Measurements from ENCODE around the gene SAPCD2.
A peak's percentile ranks its signal among the peaks of the same experiment; 100 is the strongest.

Gene SAPCD2

DNA sequence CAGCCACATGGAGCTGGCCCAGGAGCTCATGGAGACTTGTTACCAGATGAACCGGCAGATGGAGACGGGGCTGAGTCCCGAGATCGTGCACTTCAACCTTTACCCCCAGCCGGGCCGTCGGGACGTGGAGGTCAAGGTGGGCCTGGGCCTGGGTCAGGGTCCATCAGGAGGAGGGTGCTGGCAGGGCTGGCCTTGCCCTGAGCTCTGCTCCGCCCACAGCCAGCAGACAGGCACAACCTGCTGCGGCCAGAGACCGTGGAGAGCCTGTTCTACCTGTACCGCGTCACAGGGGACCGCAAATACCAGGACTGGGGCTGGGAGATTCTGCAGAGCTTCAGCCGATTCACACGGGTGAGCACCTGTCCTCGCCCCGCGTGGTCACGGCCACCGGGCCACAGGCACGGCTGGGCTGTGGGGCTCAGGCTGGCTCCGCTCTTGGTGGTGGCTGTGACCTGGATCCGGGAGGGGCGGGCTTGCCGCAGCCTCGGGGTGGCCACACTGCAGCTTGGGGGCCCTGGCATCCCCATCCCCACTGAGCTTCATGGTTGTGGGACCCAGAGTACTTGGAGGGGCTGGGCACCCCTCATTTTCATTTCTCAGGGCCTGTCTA lies 37.1 kb upstream of the SAPCD2 start:
- no peak for DNase-seq

GRCh38 chr9:137106662-137107250 lies 36.4 kb upstream of the SAPCD2 start:
- DNase-seq: no peak

- no peak for DNase-seq
Measured at GRCh38 chr9:137105814-137106661, 35.7 kb upstream of the SAPCD2 start.

DNA sequence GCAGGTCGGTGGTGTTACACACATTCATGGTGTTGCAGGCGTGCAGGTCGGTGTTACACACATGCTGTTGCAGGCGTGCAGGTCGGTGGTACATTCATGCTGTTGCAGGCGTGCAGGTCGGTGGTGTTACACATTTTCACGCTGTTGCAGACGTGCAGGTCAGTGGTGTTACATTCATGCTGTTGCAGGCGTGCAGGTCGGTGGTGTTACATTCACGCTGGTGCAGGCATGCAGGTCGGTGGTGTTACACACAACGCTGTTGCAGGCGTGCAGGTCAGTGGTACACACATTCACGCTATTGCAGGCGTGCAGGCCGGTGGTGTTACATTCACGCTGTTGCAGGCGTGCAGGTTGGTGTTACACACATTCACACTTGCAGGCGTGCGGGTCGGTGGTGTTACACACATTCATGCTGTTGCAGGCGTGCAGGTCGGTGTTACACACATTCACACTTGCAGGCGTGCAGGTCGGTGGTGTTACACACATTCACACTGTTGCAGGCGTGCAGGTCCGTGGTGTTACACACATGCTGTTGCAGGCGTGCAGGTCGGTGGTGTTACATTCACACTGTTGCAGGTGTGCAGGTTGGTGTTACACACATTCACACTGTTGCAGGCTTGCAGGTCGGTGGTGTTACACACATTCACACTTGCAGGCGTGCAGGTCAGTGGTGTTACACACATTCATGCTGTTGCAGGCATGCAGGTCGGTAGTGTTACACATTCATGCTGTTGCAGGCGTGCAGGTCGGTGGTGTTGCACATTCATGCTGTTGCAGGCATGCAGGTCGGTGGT lies 33.0 kb upstream of the SAPCD2 start:
- no peak for DNase-seq

DNA sequence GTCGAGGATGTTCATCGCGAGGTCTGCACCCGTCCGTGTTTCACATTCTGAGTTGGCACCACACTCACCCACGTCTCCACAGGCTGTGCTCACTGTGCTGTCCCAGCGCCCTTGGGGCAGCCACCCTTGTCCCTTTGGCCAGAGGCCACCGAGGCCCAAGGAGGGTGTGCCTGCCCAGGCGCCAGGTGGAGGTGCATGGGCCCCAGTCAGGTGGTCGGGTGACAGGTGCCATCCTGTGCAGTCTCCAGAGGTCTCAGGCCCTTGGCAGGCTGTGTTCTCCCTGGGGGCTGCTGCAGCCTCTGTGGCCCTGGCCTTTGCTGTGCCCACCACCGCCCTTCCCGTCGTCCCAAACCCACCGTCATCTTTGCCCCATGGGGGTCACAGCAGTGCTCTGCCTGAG lies 28.9 kb upstream of the SAPCD2 start:
- DNase-seq: no peak

DNA sequence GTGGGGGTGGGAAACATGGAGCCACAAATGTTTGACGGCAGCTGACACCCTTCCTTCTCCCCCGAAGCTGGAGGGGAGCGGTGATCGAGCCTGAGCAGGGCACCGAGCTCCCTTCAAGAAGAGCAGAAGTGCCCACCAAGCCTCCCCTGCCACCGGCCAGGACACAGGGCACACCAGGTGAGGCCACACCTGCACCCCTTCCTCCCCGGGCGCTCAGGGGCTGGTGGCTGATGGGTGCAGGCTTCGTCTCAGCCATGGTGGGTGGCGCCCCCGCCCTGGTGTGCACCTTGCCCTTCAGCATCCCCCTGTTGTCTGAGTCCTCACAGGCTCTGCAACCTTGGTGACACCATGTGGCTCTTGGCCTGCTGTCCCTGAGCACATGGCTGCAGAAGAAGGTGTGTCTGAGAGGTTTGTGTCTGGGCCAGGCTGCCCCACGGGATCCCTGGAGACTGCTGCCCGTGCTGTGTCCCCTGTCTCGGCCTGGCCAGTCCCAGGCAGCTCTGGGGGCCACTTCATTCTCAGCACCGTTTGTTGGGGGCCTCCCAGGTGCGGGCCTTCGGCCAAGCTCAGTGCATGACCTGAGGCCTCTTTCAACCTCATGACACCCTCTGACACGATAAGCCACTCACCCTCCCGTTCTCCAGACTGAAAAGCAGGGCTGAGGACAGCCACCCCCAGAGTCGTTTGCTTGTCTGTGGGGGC lies 27.6 kb upstream of the SAPCD2 start:
- DNase-seq: no peak

GRCh38 chr9:137096785-137097546 lies 26.6 kb upstream of the SAPCD2 start:
- DNase-seq: no peak

GRCh38 chr9:137095664-137096517 lies 25.5 kb upstream of the SAPCD2 start:
- DNase-seq: peak; percentile 79 to 90 (median 86)

DNA sequence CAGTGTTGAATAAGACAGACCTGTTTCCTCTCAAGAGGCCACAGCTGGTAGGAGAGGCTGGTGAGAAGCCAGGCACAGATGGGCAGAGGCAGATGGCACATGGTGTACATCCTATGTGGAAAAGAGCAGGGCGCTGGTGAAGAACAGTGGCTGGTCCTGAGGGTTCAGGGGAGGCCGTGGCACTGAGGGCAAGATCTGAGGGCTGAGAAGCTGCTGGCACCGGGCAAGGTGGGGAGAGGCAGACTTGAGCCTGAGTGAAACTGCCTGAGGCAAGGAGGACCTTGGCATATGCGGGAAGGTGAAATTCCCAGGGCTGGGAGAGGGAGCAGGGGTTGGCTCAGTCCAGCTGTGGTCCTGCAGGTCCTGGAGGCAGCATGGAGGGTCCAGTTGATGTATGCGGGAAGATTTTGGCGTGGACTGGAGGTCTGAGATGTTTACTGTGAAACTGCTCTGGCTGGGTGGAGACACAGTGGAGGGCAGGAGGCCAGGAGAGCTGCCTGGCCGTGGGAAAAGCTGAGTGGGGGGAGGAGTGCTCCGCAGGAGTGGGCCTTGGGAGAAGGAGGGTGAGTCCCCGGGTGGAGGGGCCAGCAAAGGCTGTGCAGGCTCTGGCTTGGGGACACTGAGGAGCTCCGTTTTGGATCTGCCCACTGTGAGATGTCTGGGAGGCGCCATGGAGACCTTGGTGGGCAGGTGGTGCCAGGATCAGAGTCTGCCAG lies 19.0 kb upstream of the SAPCD2 start:
- DNase-seq: no peak

- DNase-seq: no peak
Measured at GRCh38 chr9:137088121-137088520, 17.8 kb upstream of the SAPCD2 start.

DNA sequence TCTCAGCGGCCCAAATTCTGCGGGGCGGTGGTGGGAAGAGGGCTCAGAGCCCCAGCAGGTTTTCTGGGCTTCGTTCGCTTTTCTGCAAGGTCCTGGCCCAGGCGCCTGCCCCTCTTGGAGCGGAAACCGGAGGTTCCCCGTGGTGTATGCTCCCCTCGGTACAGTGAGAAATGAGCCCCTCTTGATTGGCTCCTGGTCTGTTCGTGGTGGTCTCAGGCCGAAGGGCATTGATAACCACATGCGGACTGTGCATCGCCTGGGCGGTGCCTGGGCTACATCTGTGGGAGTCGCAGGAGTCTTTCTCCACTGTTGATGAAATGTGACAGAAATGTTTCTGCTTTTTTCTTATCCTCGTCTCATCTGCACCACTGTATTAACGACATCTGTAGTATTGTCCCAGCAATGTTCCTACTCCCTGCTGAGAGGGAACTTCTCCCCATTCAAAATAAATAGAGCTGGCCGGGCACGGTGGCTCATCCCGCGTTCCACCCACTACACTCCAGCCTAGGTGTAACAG lies 17.1 kb upstream of the SAPCD2 start:
- peak in 1 of 6 experiments; percentile 35 for DNase-seq

DNA sequence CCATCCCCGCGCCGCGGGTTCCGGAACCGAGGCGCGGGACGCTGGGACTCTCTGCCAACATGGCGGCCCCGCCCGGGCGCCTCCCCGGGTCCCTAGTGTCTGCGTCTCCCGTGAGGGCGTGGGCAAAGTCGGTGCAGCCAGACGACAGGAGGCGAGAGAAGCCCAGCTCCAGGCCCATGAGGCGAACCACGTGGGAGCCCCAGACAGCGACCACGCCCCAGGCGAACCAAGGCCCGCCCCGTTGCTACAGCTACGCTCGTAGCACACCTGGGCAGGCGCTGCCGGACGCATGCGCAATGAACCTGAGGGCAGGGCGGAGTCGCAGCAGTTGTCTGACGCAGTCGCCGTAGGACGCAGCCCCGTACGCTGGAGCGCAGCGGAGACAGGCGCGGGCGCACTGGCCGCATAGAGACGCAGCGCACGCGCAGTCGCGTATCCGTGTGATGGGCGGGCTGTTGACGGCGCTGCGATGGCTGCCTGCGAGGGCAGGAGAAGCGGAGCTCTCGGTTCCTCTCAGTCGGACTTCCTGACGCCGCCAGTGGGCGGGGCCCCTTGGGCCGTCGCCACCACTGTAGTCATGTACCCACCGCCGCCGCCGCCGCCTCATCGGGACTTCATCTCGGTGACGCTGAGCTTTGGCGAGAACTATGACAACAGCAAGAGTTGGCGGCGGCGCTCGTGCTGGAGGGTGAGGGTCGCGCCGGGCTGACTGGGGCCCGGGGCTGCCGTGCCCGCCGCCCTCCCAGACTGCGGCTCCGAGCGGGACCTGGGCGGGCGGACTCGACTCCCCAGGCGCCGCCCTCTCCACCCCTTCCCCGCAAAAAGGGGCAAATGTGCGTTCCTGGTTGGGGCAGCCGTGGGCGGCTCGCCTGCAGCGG lies 16.4 kb upstream of the SAPCD2 start, which contains the start of gene MAN1B1:
Gene MAN1B1, plus strand, starts transcription at position 455 of the 878 bp plus-strand sequence. Its CDS starts 15 bp downstream, at position 470.
- peak; percentile 94 to 100 (median 99) for DNase-seq

- DNase-seq: peak in 2 of 6 experiments; percentile 47 to 60
Measured at GRCh38 chr9:137085920-137086530, 15.7 kb upstream of the SAPCD2 start.

DNA sequence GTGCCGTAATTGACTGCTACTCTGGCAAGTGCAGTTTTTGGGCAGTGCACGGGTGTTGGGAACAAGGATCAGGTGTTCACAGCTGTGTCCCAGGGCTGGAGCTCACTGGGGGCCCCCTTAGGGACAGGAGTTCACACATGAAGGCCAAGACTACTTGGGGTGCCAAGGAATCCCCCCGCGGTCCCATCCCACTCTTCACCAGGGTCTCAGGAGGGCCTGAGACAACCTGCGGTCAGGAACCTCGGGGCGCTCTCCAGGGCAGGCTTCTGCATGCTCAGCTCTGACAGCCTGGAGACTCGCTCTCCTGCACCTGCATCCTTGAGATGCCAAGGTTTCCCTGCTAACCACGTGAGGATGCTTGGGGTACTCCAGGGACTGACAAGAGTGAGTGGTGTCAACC lies 14.2 kb upstream of the SAPCD2 start:
- no peak for DNase-seq

DNA sequence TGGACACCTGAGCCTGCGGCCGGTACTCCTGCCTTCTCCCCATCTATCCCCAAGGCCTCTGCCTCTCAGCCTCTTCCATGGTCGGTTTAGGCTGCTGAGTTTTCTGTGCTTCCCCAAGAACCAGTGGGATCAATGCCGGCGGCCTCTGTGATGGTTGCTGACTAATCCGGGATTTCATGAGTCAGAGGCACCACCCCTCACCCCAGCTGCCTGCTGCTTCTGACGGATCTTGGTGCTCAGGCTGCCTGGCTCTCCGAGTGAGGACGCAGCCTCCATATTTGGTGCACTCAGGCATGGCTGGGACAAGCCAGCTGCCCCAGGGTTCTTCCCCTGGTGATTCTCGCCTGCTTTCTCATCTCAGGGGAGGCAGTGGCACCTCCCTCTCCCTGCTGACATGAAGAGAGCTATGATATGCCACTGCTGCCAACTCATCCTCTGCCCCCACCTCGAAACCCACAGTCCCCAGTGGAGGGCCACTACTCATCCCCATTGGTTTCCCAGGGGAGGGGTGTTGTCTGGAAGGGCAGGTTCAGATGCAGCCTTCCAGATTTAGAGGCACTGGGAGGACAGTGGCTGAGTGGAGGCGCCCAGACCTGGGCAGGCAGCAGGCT lies 13.1 kb upstream of the SAPCD2 start:
- DNase-seq: no peak

DNA sequence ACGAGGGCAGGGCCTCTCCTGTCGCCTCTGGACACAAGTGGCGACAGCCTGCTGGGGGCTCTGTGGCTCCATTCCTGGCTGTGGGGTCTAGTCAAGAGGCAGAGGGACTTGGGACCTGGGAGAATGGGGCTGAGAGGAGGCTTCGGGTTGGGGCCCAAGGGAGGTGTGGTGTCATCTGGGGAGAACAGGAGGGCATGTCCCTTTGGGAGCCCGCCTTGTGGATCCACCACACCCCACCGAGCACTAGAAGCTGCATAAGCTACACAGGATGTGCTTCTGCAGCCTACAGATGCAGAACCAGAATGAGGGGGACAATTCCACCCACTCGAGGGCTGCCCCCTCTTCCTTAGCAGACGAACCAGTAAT lies 12.6 kb upstream of the SAPCD2 start:
- no peak for DNase-seq

- DNase-seq: no peak
Measured at GRCh38 chr9:137082222-137082924, 12.0 kb upstream of the SAPCD2 start.
